Neural crest cell (in vitro differentiated cells): Measurements from ENCODE around the gene CIDEA. TPM values are rescaled to one million over a fixed set of nuclear protein-coding genes. Genes with fewer than 3 reads are reported as not detected.

ENCODE experiments used
- DNase-seq: peaks from one replicate; pipeline ENCODE4 v3.0.0; 2021; ENCODE audit warnings: low read depth, mixed read lengths, low spot score
- H3K27ac Mint-ChIP-seq: one replicate; pipeline ENCODE4 v1.8.0; 2021; ENCODE audit warnings: mild to moderate bottlenecking, mixed read lengths; ENCODE audit not compliant: unreplicated experiment
- H3K27me3 Mint-ChIP-seq: 2 replicates; pipeline ENCODE4 v1.8.0; 2021; ENCODE audit warnings: low read depth, mild to moderate bottlenecking, mixed read lengths
- H3K36me3 Mint-ChIP-seq: 2 replicates; pipeline ENCODE4 v1.8.0; 2021; ENCODE audit warnings: low read depth, mild to moderate bottlenecking, mixed read lengths
- H3K4me1 Mint-ChIP-seq: 2 replicates; pipeline ENCODE4 v1.8.0; 2021; ENCODE audit warnings: mixed read lengths
- H3K4me3 Mint-ChIP-seq: one replicate; pipeline ENCODE4 v1.8.0; 2021; ENCODE audit warnings: mild to moderate bottlenecking, mixed read lengths
- H3K9me3 Mint-ChIP-seq: 2 replicates; pipeline ENCODE4 v1.8.0; 2021; ENCODE audit warnings: mixed read lengths
- CTCF ChIP-seq: fragments of 200-600 bp; sonication (generic); conservative IDR thresholded peaks from 2 replicates; pipeline ENCODE4 v1.5.0; 2021; ENCODE audit warnings: antibody characterized with exemption, mild to moderate bottlenecking
- total RNA-seq: library from RNA; stranded (reverse); gene quantifications from 2 replicates; pipeline ENCODE4 v1.2.1, GENCODE V29; 2021

CIDEA gene
- total RNA-seq, 1 donor from 2014 or later, result not detected

DNA sequence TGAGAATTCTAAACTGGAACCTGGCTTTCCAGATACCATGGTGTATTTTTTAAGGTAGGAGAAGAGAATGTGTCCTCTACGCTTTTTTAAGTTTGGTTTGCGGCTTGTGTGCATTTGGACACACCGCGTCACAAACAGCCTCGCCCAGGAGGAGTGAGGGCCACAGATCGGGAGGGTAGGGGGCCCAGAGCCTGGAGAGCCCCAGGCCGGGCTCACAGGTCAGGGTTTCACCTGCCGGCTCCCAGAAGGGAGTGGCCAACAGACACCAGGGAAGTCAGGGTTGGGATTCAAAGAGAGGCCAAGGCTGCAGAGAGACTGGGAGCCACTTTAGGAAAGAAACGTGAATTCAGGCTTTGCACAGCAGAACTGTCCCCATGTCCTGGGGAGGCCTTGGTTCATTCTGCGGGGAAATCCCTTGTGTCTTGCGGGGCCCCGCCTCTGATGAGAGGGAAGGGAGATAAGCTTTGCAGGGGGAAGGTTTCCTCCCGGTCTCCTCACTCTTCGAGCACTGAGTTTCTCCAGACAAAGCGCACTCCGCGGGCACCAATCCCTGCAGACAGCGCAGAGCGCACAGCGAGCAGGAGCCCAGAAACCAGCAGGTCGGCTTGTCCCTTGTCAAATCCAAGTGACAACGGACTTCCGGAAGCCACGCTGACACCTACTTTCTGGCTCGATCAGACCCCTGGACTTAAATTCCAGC lies 51.9 kb downstream of the CIDEA start:
- no peak for DNase-seq
- peaks cover 9% of the 10 kb centered on the region for H3K36me3 Mint-ChIP-seq
- no peak for TF ChIP-seq CTCF
- H3K9me3 Mint-ChIP-seq, result peaks cover 3% of the 10 kb centered on the region
- H3K27me3 Mint-ChIP-seq, result peaks cover 37% of the 10 kb centered on the region
- peak overlapping the region; percentile 96 for H3K4me3 Mint-ChIP-seq
- peaks cover 20% of the 10 kb centered on the region for H3K4me1 Mint-ChIP-seq
- no peak overlapping the region for H3K27ac Mint-ChIP-seq

DNA sequence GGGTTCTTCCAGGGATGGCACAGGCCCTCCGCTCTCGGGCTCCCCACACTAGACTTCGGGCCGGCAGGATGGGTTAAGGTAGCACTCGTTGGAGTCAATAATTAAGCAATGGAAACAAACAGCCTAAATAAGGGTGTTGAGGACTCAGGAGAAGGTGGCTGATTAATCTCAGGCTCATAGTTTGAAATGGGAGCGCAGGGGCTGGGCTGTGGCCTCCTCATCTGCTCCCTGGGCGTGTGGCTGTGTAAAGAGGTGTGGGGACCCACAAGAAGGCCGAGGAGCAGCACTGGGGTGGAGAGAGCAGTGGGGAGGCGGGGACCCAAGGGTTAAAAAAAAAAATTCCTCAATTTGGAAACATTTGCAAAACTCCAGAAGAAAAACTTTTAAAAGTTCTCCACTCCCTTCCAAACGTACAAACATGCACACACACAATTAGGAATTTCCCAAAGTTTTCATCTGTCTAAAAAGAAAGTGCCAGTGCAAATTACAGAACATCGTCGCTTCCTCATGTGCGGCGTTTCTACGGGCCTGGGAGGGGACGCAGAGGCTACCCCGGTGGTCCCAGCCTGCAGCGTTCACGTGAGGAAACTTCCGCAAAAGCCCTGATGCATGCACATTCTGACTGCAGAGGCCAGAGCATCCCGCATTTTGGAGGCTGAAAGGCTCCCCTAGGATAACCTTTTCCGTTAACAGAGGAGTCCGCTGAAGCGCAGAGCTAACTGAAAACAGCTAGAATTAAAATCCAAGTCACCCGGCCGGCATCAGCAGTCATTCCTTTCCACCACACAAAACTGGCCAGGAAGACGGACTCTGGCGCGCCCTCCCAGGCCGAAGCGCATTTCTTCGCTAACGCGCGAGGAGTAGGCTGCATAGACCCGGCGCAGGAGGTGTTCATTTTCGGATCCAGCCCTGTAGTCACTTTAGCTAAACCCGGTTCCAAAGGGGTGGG lies 52.9 kb downstream of the CIDEA start:
- H3K27me3 Mint-ChIP-seq, result peaks cover 37% of the 10 kb centered on the region
- peaks cover 20% of the 10 kb centered on the region for H3K4me1 Mint-ChIP-seq
- peaks cover 19% of the 10 kb centered on the region for H3K36me3 Mint-ChIP-seq
- no peak for TF ChIP-seq CTCF
- peak; percentile 25 for DNase-seq
- H3K27ac Mint-ChIP-seq, result peak overlapping the region; percentile 50
- H3K4me3 Mint-ChIP-seq, result peak overlapping the region; percentile 96
- peaks cover 7% of the 10 kb centered on the region for H3K9me3 Mint-ChIP-seq

GRCh38 chr18:12307701-12308385 lies 53.7 kb downstream of the CIDEA start, which contains the start of gene TUBB6:
Gene TUBB6, plus strand, starts transcription at chr18:12308241. Its CDS starts 52 bp downstream, at chr18:12308293.
- H3K27ac Mint-ChIP-seq, result peak within 1 kb of the TSS; percentile 54
- DNase-seq, result peak; percentile 54
- H3K27me3 Mint-ChIP-seq, result peaks cover 37% of the 10 kb centered on the region
- peaks cover 7% of the 10 kb centered on the region for H3K9me3 Mint-ChIP-seq
- peaks cover 20% of the 10 kb centered on the region for H3K4me1 Mint-ChIP-seq
- H3K36me3 Mint-ChIP-seq, result peaks cover 22% of the 10 kb centered on the region
- TF ChIP-seq CTCF, result no peak
- H3K4me3 Mint-ChIP-seq, result peak within 1 kb of the TSS; percentile 96

- peaks cover 21% of the 10 kb centered on the region for H3K4me1 Mint-ChIP-seq
- H3K27me3 Mint-ChIP-seq, result peaks cover 37% of the 10 kb centered on the region
Measured at GRCh38 chr18:12308386-12309100, 54.4 kb downstream of the CIDEA start.

More at GRCh38 chr18:12308386-12309100, 54.4 kb downstream of the CIDEA start:
- H3K27ac Mint-ChIP-seq, result peak overlapping the region; percentile 54
- peaks cover 7% of the 10 kb centered on the region for H3K9me3 Mint-ChIP-seq
- H3K36me3 Mint-ChIP-seq, result peaks cover 29% of the 10 kb centered on the region
- DNase-seq, result peak; percentile 53
- no peak for TF ChIP-seq CTCF
- peak overlapping the region; percentile 92 for H3K4me3 Mint-ChIP-seq
